Left kidney (tissue), 1 donor: ENCODE measurements around the gene TNFRSF1B. TPM values are rescaled to one million over a fixed set of nuclear protein-coding genes. Genes with fewer than 3 reads are reported as not detected.

Experiments
- polyA plus RNA-seq: library from polyadenylated mRNA; unstranded; fragments of 120-200 nt; gene quantifications from one replicate; pipeline ENCODE4 v1.2.1, GENCODE V29; 2013; ENCODE audit not compliant: insufficient read length

TNFRSF1B gene
- polyA plus RNA-seq, 1 donor, result 4.4 TPM

Other genes with a start within 250 kb of the TNFRSF1B start
- gene KIAA2013, start 240.6 kb upstream of the TNFRSF1B start, polyA plus RNA-seq, result 34.8 TPM
- 84.3 TPM for gene PLOD1, start 232.3 kb upstream of the TNFRSF1B start, polyA plus RNA-seq
- gene MFN2, start 186.5 kb upstream of the TNFRSF1B start, polyA plus RNA-seq, result 71.4 TPM
- gene MIIP, start 147.5 kb upstream of the TNFRSF1B start, polyA plus RNA-seq, result 24.7 TPM
- gene TNFRSF8, start 103.7 kb upstream of the TNFRSF1B start, polyA plus RNA-seq, result 0.57 TPM
- 37.2 TPM for gene VPS13D, start 63.0 kb downstream of the TNFRSF1B start, polyA plus RNA-seq